GM06990 (cell line): ENCODE data around the gene SLC5A6.

Experiments
- DNase-seq: peaks from one replicate; pipeline ENCODE4 v3.0.0-alpha.2; 2011; ENCODE audit not compliant: insufficient read length; ENCODE audit errors: extremely low read depth
- H3K27me3 ChIP-seq: replicated peaks from 2 replicates; pipeline ENCODE4 v1.6.0; 2011; ENCODE audit warnings: low read length; ENCODE audit not compliant: control insufficient read depth, insufficient read depth
- H3K36me3 ChIP-seq: 2 replicates; pipeline ENCODE4 v1.5.1; 2011; ENCODE audit warnings: low read length; ENCODE audit not compliant: control insufficient read depth, insufficient read depth
- H3K4me3 ChIP-seq: replicated peaks from 2 replicates; pipeline ENCODE4 v1.5.1; 2011; ENCODE audit warnings: low read depth, mild to moderate bottlenecking, control low read depth, low read length
- TF ChIP-seq, protein P1 (sequence below): IDR thresholded peaks from 2 replicates; pipeline ENCODE4 v1.5.1; 2011; ENCODE audit warnings: low read length, control low read depth, mild to moderate bottlenecking, inconsistent platforms; ENCODE audit not compliant: insufficient read depth, poor library complexity, severe bottlenecking

The SLC5A6 gene

GRCh38 chr2:27162151-27163121, 49.6 kb downstream of the SLC5A6 start:
- TF ChIP-seq, protein P1, sequence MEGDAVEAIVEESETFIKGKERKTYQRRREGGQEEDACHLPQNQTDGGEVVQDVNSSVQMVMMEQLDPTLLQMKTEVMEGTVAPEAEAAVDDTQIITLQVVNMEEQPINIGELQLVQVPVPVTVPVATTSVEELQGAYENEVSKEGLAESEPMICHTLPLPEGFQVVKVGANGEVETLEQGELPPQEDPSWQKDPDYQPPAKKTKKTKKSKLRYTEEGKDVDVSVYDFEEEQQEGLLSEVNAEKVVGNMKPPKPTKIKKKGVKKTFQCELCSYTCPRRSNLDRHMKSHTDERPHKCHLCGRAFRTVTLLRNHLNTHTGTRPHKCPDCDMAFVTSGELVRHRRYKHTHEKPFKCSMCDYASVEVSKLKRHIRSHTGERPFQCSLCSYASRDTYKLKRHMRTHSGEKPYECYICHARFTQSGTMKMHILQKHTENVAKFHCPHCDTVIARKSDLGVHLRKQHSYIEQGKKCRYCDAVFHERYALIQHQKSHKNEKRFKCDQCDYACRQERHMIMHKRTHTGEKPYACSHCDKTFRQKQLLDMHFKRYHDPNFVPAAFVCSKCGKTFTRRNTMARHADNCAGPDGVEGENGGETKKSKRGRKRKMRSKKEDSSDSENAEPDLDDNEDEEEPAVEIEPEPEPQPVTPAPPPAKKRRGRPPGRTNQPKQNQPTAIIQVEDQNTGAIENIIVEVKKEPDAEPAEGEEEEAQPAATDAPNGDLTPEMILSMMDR, result no peak
- Histone ChIP-seq H3K27me3 (no peaks in the 10 kb centered on the region), H3K4me3 (no peak overlapping the region), H3K36me3 (no peaks in the 10 kb centered on the region)
- DNase-seq, result no peak

- DNase-seq, result no peak
- Histone ChIP-seq H3K4me3 (no peak overlapping the region), H3K36me3 (no peaks in the 10 kb centered on the region), H3K27me3 (no peaks in the 10 kb centered on the region)
- TF ChIP-seq, protein P1, result no peak
Measured at GRCh38 chr2:27160191-27160590, 51.9 kb downstream of the SLC5A6 start.

GRCh38 chr2:27159271-27159670, 52.8 kb downstream of the SLC5A6 start:
- no peaks in the 10 kb centered on the region for H3K27me3 ChIP-seq

DNA sequence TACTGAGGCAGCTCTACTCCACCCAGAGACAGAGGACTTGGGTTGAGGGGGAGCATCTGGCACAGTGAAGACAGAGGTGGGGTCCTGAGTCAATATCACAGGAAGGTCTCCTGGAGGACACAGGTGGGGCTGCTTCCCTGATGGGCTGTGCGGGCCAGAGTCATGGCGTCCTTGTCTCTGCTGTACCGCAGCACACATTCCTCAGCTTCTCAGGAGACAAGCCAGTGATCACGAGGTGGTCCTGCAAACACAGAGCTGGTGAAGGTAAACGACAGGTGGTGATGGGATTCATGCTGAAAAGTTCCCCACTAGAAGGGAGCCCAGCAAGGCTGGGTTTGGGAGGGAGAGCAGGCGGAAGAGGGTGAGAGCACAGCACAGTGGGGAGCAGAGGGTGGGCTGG, 53.6 kb downstream of the SLC5A6 start:
- H3K4me3 ChIP-seq, result no peak overlapping the region
- DNase-seq, result no peak
- H3K27me3 ChIP-seq, result no peaks in the 10 kb centered on the region
- no peaks in the 10 kb centered on the region for H3K36me3 ChIP-seq
- TF ChIP-seq, protein P1, result no peak

More at GRCh38 chr2:27159271-27159670, 52.8 kb downstream of the SLC5A6 start:
- no peak overlapping the region for H3K4me3 ChIP-seq
- no peaks in the 10 kb centered on the region for H3K36me3 ChIP-seq
- TF ChIP-seq, protein P1, result no peak
- DNase-seq, result no peak

GRCh38 chr2:27155069-27155520, 57.0 kb downstream of the SLC5A6 start:
- H3K4me3 ChIP-seq, result no peak overlapping the region
- no peaks in the 10 kb centered on the region for H3K27me3 ChIP-seq
- TF ChIP-seq, protein P1, result no peak
- no peak for DNase-seq
- no peaks in the 10 kb centered on the region for H3K36me3 ChIP-seq

- Histone ChIP-seq H3K27me3 (no peaks in the 10 kb centered on the region), H3K36me3 (no peaks in the 10 kb centered on the region), H3K4me3 (no peak overlapping the region)
- TF ChIP-seq, protein P1, result no peak
- DNase-seq, result no peak
Measured at GRCh38 chr2:27154488-27154887, 57.6 kb downstream of the SLC5A6 start.
